ENCODE data around the gene STX19. TPM values are rescaled to one million over a fixed set of nuclear protein-coding genes. Genes with fewer than 3 reads are reported as not detected.

Gene STX19
- total and polyA plus RNA-seq, 4 donors: 0.54 to 7.1 TPM; not detected in 2

GRCh38 chr3:93989241-93989640 is 39.2 kb downstream of the STX19 start:
- H3K9me3 ChIP-seq (ENCODE audit: control insufficient read depth, low read length): no peaks in the 10 kb centered on the region
- no peaks in the 10 kb centered on the region for H3K36me3 ChIP-seq (ENCODE audit: control insufficient read depth in 1 of 2, insufficient read depth in 2 of 2, low read length in 1 of 2)
- ATAC-seq (ENCODE audit: low FRiP score) (no peak), DNase-seq (no peak)
- no peak overlapping the region for H3K4me3 ChIP-seq (ENCODE audit: low read length in 2 of 2)
- H3K4me1 ChIP-seq (ENCODE audit: control insufficient read depth in 1 of 2, insufficient read depth in 2 of 2, low read length in 2 of 2): no peaks in the 10 kb centered on the region
- no peak overlapping the region for H3K27ac ChIP-seq (ENCODE audit: low read depth in 1 of 2, low read length in 2 of 2)
- intact Hi-C loops (cut with DNase I): no loop called here
- no peaks in the 10 kb centered on the region for H3K27me3 ChIP-seq (ENCODE audit: control insufficient read depth in 1 of 2, insufficient read depth in 2 of 2, low read length in 1 of 2)
- WGBS, 2 donors: 75 to 78% methylated on average over 3 of the region's 3 CpGs

- H3K4me3 ChIP-seq (ENCODE audit: low read length in 2 of 2): no peak overlapping the region
- no peaks in the 10 kb centered on the region for H3K9me3 ChIP-seq (ENCODE audit: control insufficient read depth, low read length)
- no peaks in the 10 kb centered on the region for H3K36me3 ChIP-seq (ENCODE audit: control insufficient read depth in 1 of 2, insufficient read depth in 2 of 2, low read length in 1 of 2)
- intact Hi-C loops (cut with DNase I): no loop called here
- no peaks in the 10 kb centered on the region for H3K27me3 ChIP-seq (ENCODE audit: control insufficient read depth in 1 of 2, insufficient read depth in 2 of 2, low read length in 1 of 2)
- DNase-seq (no peak), ATAC-seq (ENCODE audit: low FRiP score) (no peak)
- H3K4me1 ChIP-seq (ENCODE audit: control insufficient read depth in 1 of 2, insufficient read depth in 2 of 2, low read length in 2 of 2): no peaks in the 10 kb centered on the region
- H3K27ac ChIP-seq (ENCODE audit: low read depth in 1 of 2, low read length in 2 of 2): no peak overlapping the region
- WGBS, 2 donors: 94 to 97% methylated on average over 9 of the region's 9 CpGs
Observed at GRCh38 chr3:93988764-93989163, 39.6 kb downstream of the STX19 start.

- DNase-seq (no peak), ATAC-seq (ENCODE audit: low FRiP score) (no peak)
- Histone ChIP-seq H3K36me3 (ENCODE audit: control insufficient read depth in 1 of 2, insufficient read depth in 2 of 2, low read length in 1 of 2) (no peaks in the 10 kb centered on the region), H3K4me3 (ENCODE audit: low read length in 2 of 2) (no peak overlapping the region), H3K4me1 (ENCODE audit: control insufficient read depth in 1 of 2, insufficient read depth in 2 of 2, low read length in 2 of 2) (no peaks in the 10 kb centered on the region), H3K27me3 (ENCODE audit: control insufficient read depth in 1 of 2, insufficient read depth in 2 of 2, low read length in 1 of 2) (no peaks in the 10 kb centered on the region), H3K9me3 (ENCODE audit: control insufficient read depth, low read length) (no peaks in the 10 kb centered on the region), H3K27ac (ENCODE audit: low read depth in 1 of 2, low read length in 2 of 2) (no peak overlapping the region)
- intact Hi-C loops (cut with DNase I): no loop called here
Observed at GRCh38 chr3:93988283-93988682, 40.1 kb downstream of the STX19 start.

GRCh38 chr3:93984618-93985017 is 43.8 kb downstream of the STX19 start:
- ATAC-seq (ENCODE audit: low FRiP score) (no peak), DNase-seq (no peak)
- WGBS, 2 donors: 92% methylated on average over 5 of the region's 5 CpGs

GRCh38 chr3:93983408-93983807 is 45.0 kb downstream of the STX19 start:
- intact Hi-C loops (cut with DNase I): loop anchor here in 1 of 2 donors (5.0 kb wide), 1 partner anchor 79 kb away; the partner anchor contains the start of genes DHFR2 and NSUN3

More at GRCh38 chr3:93984618-93985017, 43.8 kb downstream of the STX19 start:
- intact Hi-C loops (cut with DNase I): loop anchor here in 1 of 2 donors (5.0 kb wide), 1 partner anchor 78 kb away; the partner anchor contains the start of genes DHFR2 and NSUN3
- H3K9me3 ChIP-seq (ENCODE audit: control insufficient read depth, low read length): no peaks in the 10 kb centered on the region
- no peak overlapping the region for H3K27ac ChIP-seq (ENCODE audit: low read depth in 1 of 2, low read length in 2 of 2)
- H3K4me3 ChIP-seq (ENCODE audit: low read length in 2 of 2): no peak overlapping the region
- H3K36me3 ChIP-seq (ENCODE audit: control insufficient read depth in 1 of 2, insufficient read depth in 2 of 2, low read length in 1 of 2): no peaks in the 10 kb centered on the region
- no peaks in the 10 kb centered on the region for H3K27me3 ChIP-seq (ENCODE audit: control insufficient read depth in 1 of 2, insufficient read depth in 2 of 2, low read length in 1 of 2)
- no peaks in the 10 kb centered on the region for H3K4me1 ChIP-seq (ENCODE audit: control insufficient read depth in 1 of 2, insufficient read depth in 2 of 2, low read length in 2 of 2)

GRCh38 chr3:93981649-93982048 is 46.7 kb downstream of the STX19 start:
- no peak for DNase-seq
- intact Hi-C loops (cut with DNase I): loop anchor here in 1 of 2 donors (5.0 kb wide), 1 partner anchor 81 kb away; the partner anchor contains the start of genes DHFR2 and NSUN3

More at GRCh38 chr3:93983408-93983807, 45.0 kb downstream of the STX19 start:
- no peak overlapping the region for H3K27ac ChIP-seq (ENCODE audit: low read depth in 1 of 2, low read length in 2 of 2)
- H3K4me3 ChIP-seq (ENCODE audit: low read length in 2 of 2): no peak overlapping the region
- H3K27me3 ChIP-seq (ENCODE audit: control insufficient read depth in 1 of 2, insufficient read depth in 2 of 2, low read length in 1 of 2): no peaks in the 10 kb centered on the region
- 92 to 94% methylated on average over 3 of the region's 3 CpGs for WGBS, 2 donors
- H3K4me1 ChIP-seq (ENCODE audit: control insufficient read depth in 1 of 2, insufficient read depth in 2 of 2, low read length in 2 of 2): no peaks in the 10 kb centered on the region
- ATAC-seq (ENCODE audit: low FRiP score) (no peak), DNase-seq (no peak)
- H3K36me3 ChIP-seq (ENCODE audit: control insufficient read depth in 1 of 2, insufficient read depth in 2 of 2, low read length in 1 of 2): no peaks in the 10 kb centered on the region
- H3K9me3 ChIP-seq (ENCODE audit: control insufficient read depth, low read length): no peaks in the 10 kb centered on the region

GRCh38 chr3:93979850-93980676 is 48.3 kb downstream of the STX19 start, which contains the start of gene ARL13B:
TSS of gene ARL13B (plus strand) at chr3:93980155. CDS start at chr3:93980424, 269 bp downstream.
- peak within 1 kb of the TSS in 1 of 2 donors; percentile 71 for H3K27ac ChIP-seq (ENCODE audit: low read depth in 1 of 2, low read length in 2 of 2)
- peak; percentile 100 for ATAC-seq (ENCODE audit: low FRiP score)
- 0% methylated on average over 64 to 66 of the region's 66 CpGs for WGBS, 2 donors
- peak within 1 kb of the TSS; percentile 59 to 69 for H3K4me3 ChIP-seq (ENCODE audit: low read length in 2 of 2)
- H3K27me3 ChIP-seq (ENCODE audit: control insufficient read depth in 1 of 2, insufficient read depth in 2 of 2, low read length in 1 of 2): no peaks in the 10 kb centered on the region
- intact Hi-C loops (cut with DNase I): loop anchor here in 1 of 2 donors (5.0 kb wide), 1 partner anchor 82 kb away; the partner anchor contains the start of genes DHFR2 and NSUN3
- H3K36me3 ChIP-seq (ENCODE audit: control insufficient read depth in 1 of 2, insufficient read depth in 2 of 2, low read length in 1 of 2): no peaks in the 10 kb centered on the region
- no peaks in the 10 kb centered on the region for H3K4me1 ChIP-seq (ENCODE audit: control insufficient read depth in 1 of 2, insufficient read depth in 2 of 2, low read length in 2 of 2)
- H3K9me3 ChIP-seq (ENCODE audit: control insufficient read depth, low read length): no peaks in the 10 kb centered on the region
- peak; percentile 98 to 99 for DNase-seq

More at GRCh38 chr3:93981649-93982048, 46.7 kb downstream of the STX19 start:
- no peak for ATAC-seq (ENCODE audit: low FRiP score)
- no peaks in the 10 kb centered on the region for H3K4me1 ChIP-seq (ENCODE audit: control insufficient read depth in 1 of 2, insufficient read depth in 2 of 2, low read length in 2 of 2)
- H3K4me3 ChIP-seq (ENCODE audit: low read length in 2 of 2): no peak overlapping the region
- WGBS, 2 donors: 96 to 97% methylated on average over 13 of the region's 13 CpGs
- H3K27ac ChIP-seq (ENCODE audit: low read depth in 1 of 2, low read length in 2 of 2): no peak overlapping the region
- H3K27me3 ChIP-seq (ENCODE audit: control insufficient read depth in 1 of 2, insufficient read depth in 2 of 2, low read length in 1 of 2): no peaks in the 10 kb centered on the region
- H3K9me3 ChIP-seq (ENCODE audit: control insufficient read depth, low read length): no peaks in the 10 kb centered on the region
- H3K36me3 ChIP-seq (ENCODE audit: control insufficient read depth in 1 of 2, insufficient read depth in 2 of 2, low read length in 1 of 2): no peaks in the 10 kb centered on the region

GRCh38 chr3:93973131-93974126 is 55.0 kb downstream of the STX19 start, which contains the start of gene PROS1:
TSS of gene PROS1 (minus strand) at chr3:93973896. CDS start at chr3:93973749, 147 bp downstream.
- intact Hi-C loops (cut with DNase I): loop anchor here in 1 of 2 donors (5.0 kb wide), 1 partner anchor 61 kb away; no protein-coding TSS in a partner anchor
- ATAC-seq (ENCODE audit: low FRiP score): peak; percentile 97
- Histone ChIP-seq H3K4me3 (ENCODE audit: low read length in 2 of 2) (peak within 1 kb of the TSS; percentile 57 to 67), H3K27ac (ENCODE audit: low read depth in 1 of 2, low read length in 2 of 2) (peak within 1 kb of the TSS; percentile 70 to 79), H3K36me3 (ENCODE audit: control insufficient read depth in 1 of 2, insufficient read depth in 2 of 2, low read length in 1 of 2) (no peaks in the 10 kb centered on the region), H3K9me3 (ENCODE audit: control insufficient read depth, low read length) (no peaks in the 10 kb centered on the region), H3K27me3 (ENCODE audit: control insufficient read depth in 1 of 2, insufficient read depth in 2 of 2, low read length in 1 of 2) (no peaks in the 10 kb centered on the region), H3K4me1 (ENCODE audit: control insufficient read depth in 1 of 2, insufficient read depth in 2 of 2, low read length in 2 of 2) (peaks cover 0 to 5% of the 10 kb centered on the region in 2 donors)
- DNase-seq: peak; percentile 93
- WGBS, 2 donors: 1% methylated on average over 36 to 53 of the region's 53 CpGs
